ENCODE results near the gene RNU5D-1. TPM values are rescaled to one million over a fixed set of nuclear protein-coding genes. Genes with fewer than 3 reads are reported as not detected.

Gene RNU5D-1
- total and polyA plus RNA-seq, 10 donors: not detected

GRCh38 chr1:44757420-44757819, 26.4 kb upstream of the RNU5D-1 start:
- DNase-seq: no peak
- peaks cover 0 to 7% (median 4%) of the 10 kb centered on the region in 6 donors for H3K4me1 ChIP-seq
- intact Hi-C loops (cut with DNase I; ENCODE audit: low total_unique reads): no loop called here
- no peaks in the 10 kb centered on the region for H3K9me3 ChIP-seq
- no peak overlapping the region for H3K4me3 ChIP-seq
- no peak for TF ChIP-seq POLR2A (IDR thresholded peaks at IDR 0.05)
- TF ChIP-seq CTCF (IDR thresholded peaks at IDR 0.05 in 8 of 11, conservative IDR thresholded peaks at IDR 0.05 in 3 of 11): no peak
- TF ChIP-seq POLR2AphosphoS5 (IDR thresholded peaks at IDR 0.05): no peak
- peaks cover 0 to 100% (median 0%) of the 10 kb centered on the region in 6 donors for H3K36me3 ChIP-seq
- H3K27ac ChIP-seq: no peak overlapping the region
- H3K27me3 ChIP-seq (replicated peaks in 1 of 7): no peaks in the 10 kb centered on the region
- 69 to 84% (median 73%) methylated on average over 2 of the region's 2 CpGs for WGBS, 5 donors

- 87 to 100% (median 93%) methylated on average over 3 of the region's 3 CpGs for WGBS, 5 donors
- TF ChIP-seq CTCF (IDR thresholded peaks at IDR 0.05 in 8 of 11, conservative IDR thresholded peaks at IDR 0.05 in 3 of 11) (no peak), POLR2A (IDR thresholded peaks at IDR 0.05) (no peak), POLR2AphosphoS5 (IDR thresholded peaks at IDR 0.05) (no peak)
- no peaks in the 10 kb centered on the region for H3K4me1 ChIP-seq
- no peaks in the 10 kb centered on the region for H3K9me3 ChIP-seq
- intact Hi-C loops (cut with DNase I; ENCODE audit: low total_unique reads): no loop called here
- DNase-seq: no peak
- H3K27me3 ChIP-seq (replicated peaks in 1 of 7): no peaks in the 10 kb centered on the region
- H3K4me3 ChIP-seq: no peak overlapping the region
- H3K27ac ChIP-seq: no peak overlapping the region
- H3K36me3 ChIP-seq: peaks cover 0 to 82% (median 0%) of the 10 kb centered on the region in 6 donors
Observed at GRCh38 chr1:44747878-44748277, 16.9 kb upstream of the RNU5D-1 start.

GRCh38 chr1:44743211-44743610, 12.2 kb upstream of the RNU5D-1 start:
- TF ChIP-seq POLR2AphosphoS5 (IDR thresholded peaks at IDR 0.05) (no peak), CTCF (IDR thresholded peaks at IDR 0.05 in 8 of 11, conservative IDR thresholded peaks at IDR 0.05 in 3 of 11) (no peak), POLR2A (IDR thresholded peaks at IDR 0.05) (no peak)
- peaks cover 4 to 19% (median 14%) of the 10 kb centered on the region in 6 donors for H3K4me1 ChIP-seq
- WGBS, 5 donors: 85 to 97% (median 92%) methylated on average over 1 of the region's 1 CpG
- peaks cover 0 to 38% (median 0%) of the 10 kb centered on the region in 6 donors for H3K36me3 ChIP-seq
- H3K27ac ChIP-seq: no peak overlapping the region
- no peaks in the 10 kb centered on the region for H3K27me3 ChIP-seq (replicated peaks in 1 of 7)
- no peak for DNase-seq
- no peak overlapping the region for H3K4me3 ChIP-seq
- intact Hi-C loops (cut with DNase I; ENCODE audit: low total_unique reads): no loop called here
- no peaks in the 10 kb centered on the region for H3K9me3 ChIP-seq

GRCh38 chr1:44740179-44740617, 9.2 kb upstream of the RNU5D-1 start:
- Histone ChIP-seq H3K36me3 (peaks cover 0 to 11% (median 0%) of the 10 kb centered on the region in 6 donors), H3K4me3 (peak overlapping the region; percentile 39 to 73 (median 48))
- intact Hi-C loops (cut with DNase I; ENCODE audit: low total_unique reads): no loop called here

More at GRCh38 chr1:44740179-44740617, 9.2 kb upstream of the RNU5D-1 start:
- WGBS, 5 donors: 2 to 7% (median 4%) methylated on average over 14 of the region's 14 CpGs
- no peaks in the 10 kb centered on the region for H3K9me3 ChIP-seq
- H3K27ac ChIP-seq: peak overlapping the region in 6 of 8 donors; percentile 88 to 93 (median 91)
- H3K27me3 ChIP-seq (replicated peaks in 1 of 7): no peaks in the 10 kb centered on the region
- TF ChIP-seq CTCF (IDR thresholded peaks at IDR 0.05 in 8 of 11, conservative IDR thresholded peaks at IDR 0.05 in 3 of 11) (no peak), POLR2A (IDR thresholded peaks at IDR 0.05) (no peak), POLR2AphosphoS5 (IDR thresholded peaks at IDR 0.05) (no peak)
- DNase-seq: no peak
- peaks cover 4 to 19% (median 14%) of the 10 kb centered on the region in 6 donors for H3K4me1 ChIP-seq

All from spleen (tissue), 11 donors.